ENCODE measurements around the gene WNT3A.

- TF ChIP-seq EZH2 (IDR thresholded peaks at IDR 0.05) (no peak), POLR2AphosphoS5 (IDR thresholded peaks at IDR 0.05; ENCODE audit: borderline replicate concordance, low read depth, low read length) (no peak), FOXP2 (optimal IDR thresholded peaks at IDR 0.05; ENCODE audit: control extremely low read depth, extremely low read length, insufficient read depth) (no peak)
These were observed 58.9 kb downstream of the WNT3A start for GRCh38 chr1:228065543-228066347.
